A549 treated with GW870086 at 1 μM for 4 hours (cell line): Measurements from ENCODE around the gene KCNJ3. TPM values are rescaled to one million over a fixed set of nuclear protein-coding genes. Genes with fewer than 3 reads are reported as not detected.

Source experiments
- total RNA-seq: library from RNA; stranded (reverse); fragments of 200-300 nt; extraction: Qiagen RNA extraction; gene quantifications from 5 replicates; pipeline ENCODE4 v1.2.3, GENCODE V29; 2022; ENCODE audit warnings: low read depth

KCNJ3 gene, protein sequence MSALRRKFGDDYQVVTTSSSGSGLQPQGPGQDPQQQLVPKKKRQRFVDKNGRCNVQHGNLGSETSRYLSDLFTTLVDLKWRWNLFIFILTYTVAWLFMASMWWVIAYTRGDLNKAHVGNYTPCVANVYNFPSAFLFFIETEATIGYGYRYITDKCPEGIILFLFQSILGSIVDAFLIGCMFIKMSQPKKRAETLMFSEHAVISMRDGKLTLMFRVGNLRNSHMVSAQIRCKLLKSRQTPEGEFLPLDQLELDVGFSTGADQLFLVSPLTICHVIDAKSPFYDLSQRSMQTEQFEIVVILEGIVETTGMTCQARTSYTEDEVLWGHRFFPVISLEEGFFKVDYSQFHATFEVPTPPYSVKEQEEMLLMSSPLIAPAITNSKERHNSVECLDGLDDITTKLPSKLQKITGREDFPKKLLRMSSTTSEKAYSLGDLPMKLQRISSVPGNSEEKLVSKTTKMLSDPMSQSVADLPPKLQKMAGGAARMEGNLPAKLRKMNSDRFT
- not detected in 5 replicates for total RNA-seq

DNA sequence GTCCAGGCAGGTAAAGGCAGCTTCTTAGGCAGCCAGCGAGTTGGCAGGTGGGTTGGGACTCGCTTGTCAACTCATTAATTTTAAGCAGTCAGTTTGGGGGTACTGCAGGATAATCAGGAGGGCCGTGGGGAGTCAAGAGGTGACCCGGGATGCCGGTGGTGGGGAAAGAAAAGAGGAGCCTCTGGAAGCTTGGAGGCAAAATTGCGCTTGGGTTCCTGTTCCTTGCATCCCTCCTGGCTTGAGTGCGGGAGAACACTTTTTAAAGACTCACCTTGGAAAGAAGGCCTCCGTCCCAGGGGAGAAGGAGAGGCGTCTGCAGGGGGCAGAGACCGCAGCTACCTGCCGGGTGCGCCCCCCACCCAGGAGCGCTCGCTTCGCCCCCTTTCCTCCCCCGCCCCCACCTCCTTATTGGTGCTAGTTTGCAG lies at the start of gene KCNJ3:
KCNJ3 (plus strand) TSS at position 400 of the 425 bp plus-strand sequence. CDS start 81 bp downstream, outside the sequence.

